Nephron (organoid): ENCODE measurements around the gene MYBPC2.

Experiments
- H3K27ac Mint-ChIP-seq, 3 experiments: 2 replicates each; pipeline ENCODE4 v1.8.0; 2020; ENCODE audit warnings: mixed read lengths in 3 of 3, mild to moderate bottlenecking in 2 of 3, moderate library complexity in 1 of 3
- H3K27me3 Mint-ChIP-seq: 2 replicates; pipeline ENCODE4 v1.8.0; 2021; ENCODE audit warnings: low read depth, mild to moderate bottlenecking, moderate library complexity, mixed read lengths
- H3K36me3 Mint-ChIP-seq: 2 replicates; pipeline ENCODE4 v1.8.0; 2020; ENCODE audit warnings: low read depth, mixed read lengths
- H3K4me1 Mint-ChIP-seq: 2 replicates; pipeline ENCODE4 v1.8.0; 2020; ENCODE audit warnings: mixed read lengths
- H3K4me3 Mint-ChIP-seq, 3 experiments: 2 replicates each; pipeline ENCODE4 v1.8.0; 2020; ENCODE audit warnings: mild to moderate bottlenecking in 3 of 3, mixed read lengths in 3 of 3, moderate library complexity in 2 of 3
- H3K9me3 Mint-ChIP-seq: 2 replicates; pipeline ENCODE4 v1.8.0; 2020; ENCODE audit warnings: mixed read lengths
- CTCF ChIP-seq, 3 experiments: fragments of 200-600 bp; sonication (generic); IDR thresholded peaks; one replicate each; pipeline ENCODE4 v1.5.0; 2021; ENCODE audit warnings: antibody characterized with exemption in 3 of 3; ENCODE audit not compliant: unreplicated experiment in 3 of 3

MYBPC2 gene

GRCh38 chr19:50432221-50433028, at the start of gene MYBPC2:
MYBPC2 (plus strand) TSS chr19:50432892; CDS start chr19:50432954, 62 bp downstream.
- H3K4me3 Mint-ChIP-seq = peak within 1 kb of the TSS; percentile 93 to 96 (median 94)
- H3K27ac Mint-ChIP-seq = peak within 1 kb of the TSS; percentile 81 to 87 (median 83)
- H3K9me3 Mint-ChIP-seq = no peaks in the 10 kb centered on the region
- H3K4me1 Mint-ChIP-seq = peaks cover 29% of the 10 kb centered on the region
- H3K36me3 Mint-ChIP-seq = no peaks in the 10 kb centered on the region
- TF ChIP-seq CTCF (IDR thresholded peaks at IDR 0.05; ENCODE audit: unreplicated experiment in 3 of 3) = no peak
- peaks cover 33% of the 10 kb centered on the region for H3K27me3 Mint-ChIP-seq

GRCh38 chr19:50383001-50383851, 49.5 kb upstream of the MYBPC2 start:
- Mint-ChIP-seq H3K27ac (peak overlapping the region; percentile 18 to 92 (median 77)), H3K4me1 (peaks cover 28% of the 10 kb centered on the region), H3K4me3 (peak overlapping the region; percentile 89 to 94 (median 90)), H3K27me3 (no peaks in the 10 kb centered on the region), H3K9me3 (no peaks in the 10 kb centered on the region), H3K36me3 (peaks cover 28% of the 10 kb centered on the region)
- TF ChIP-seq CTCF (IDR thresholded peaks at IDR 0.05; ENCODE audit: unreplicated experiment in 3 of 3) = no peak

GRCh38 chr19:50383852-50384684, 48.6 kb upstream of the MYBPC2 start, which contains the start of gene POLD1:
POLD1 (plus strand) TSS chr19:50384347; CDS start chr19:50398852, 14,505 bp downstream.
- H3K9me3 Mint-ChIP-seq = no peaks in the 10 kb centered on the region
- TF ChIP-seq CTCF (IDR thresholded peaks at IDR 0.05; ENCODE audit: unreplicated experiment in 3 of 3) = no peak
- peak within 1 kb of the TSS; percentile 18 to 92 (median 77) for H3K27ac Mint-ChIP-seq
- H3K27me3 Mint-ChIP-seq = no peaks in the 10 kb centered on the region
- peak within 1 kb of the TSS; percentile 89 to 94 (median 90) for H3K4me3 Mint-ChIP-seq
- H3K36me3 Mint-ChIP-seq = peaks cover 29% of the 10 kb centered on the region
- peaks cover 26% of the 10 kb centered on the region for H3K4me1 Mint-ChIP-seq

GRCh38 chr19:50384685-50385535, 47.8 kb upstream of the MYBPC2 start:
- Mint-ChIP-seq H3K4me1 (peaks cover 22% of the 10 kb centered on the region), H3K36me3 (peaks cover 21% of the 10 kb centered on the region), H3K27me3 (no peaks in the 10 kb centered on the region), H3K9me3 (no peaks in the 10 kb centered on the region), H3K27ac (peak overlapping the region; percentile 18 to 77 (median 63)), H3K4me3 (peak overlapping the region; percentile 89 to 94 (median 90))
- TF ChIP-seq CTCF (IDR thresholded peaks at IDR 0.05; ENCODE audit: unreplicated experiment in 3 of 3) = no peak
